Stimulated activated CD4-positive, alpha-beta T cell treated with anti-CD3 and anti-CD28 coated beads, TNF-alpha, amount 100 ng/mL, for 24 hours (primary cell): ENCODE results near the gene RBM47.
A peak's percentile ranks its signal among the peaks of the same experiment; 100 is the strongest.
"Not testable (repeated sequence)": the region's sequence is repeated elsewhere in the genome, so short reads cannot be mapped to it uniquely, and the experiment has no call there.

Experiments used
- DNase-seq, 3 experiments: peaks; one replicate each; pipeline ENCODE4 v3.0.0-alpha.2; 2020; ENCODE audit warnings: low read depth in 3 of 3

Gene RBM47

GRCh38 chr4:40531636-40532023 is 98.0 kb downstream of the RBM47 start:
- DNase-seq = no peak

GRCh38 chr4:40530961-40531635 is 98.6 kb downstream of the RBM47 start:
- DNase-seq = no peak

GRCh38 chr4:40526741-40527140 is 102.9 kb downstream of the RBM47 start:
- no peak for DNase-seq

GRCh38 chr4:40525752-40526598 is 103.7 kb downstream of the RBM47 start:
- no peak for DNase-seq

- DNase-seq = no peak
Measured at GRCh38 chr4:40524366-40525041, 105.2 kb downstream of the RBM47 start.

- DNase-seq = no peak
Measured at GRCh38 chr4:40523581-40523980, 106.1 kb downstream of the RBM47 start.

- DNase-seq = no peak
Measured at GRCh38 chr4:40521957-40522356, 107.7 kb downstream of the RBM47 start.

GRCh38 chr4:40520533-40520932 is 109.1 kb downstream of the RBM47 start:
- no peak for DNase-seq

GRCh38 chr4:40517081-40517480 is 112.6 kb downstream of the RBM47 start:
- not testable (repeated sequence) for DNase-seq

GRCh38 chr4:40516651-40517050 is 113.0 kb downstream of the RBM47 start:
- no peak for DNase-seq

GRCh38 chr4:40515398-40516293 is 114.0 kb downstream of the RBM47 start:
- peak in 1 of 3 experiments; percentile 4 for DNase-seq

- no peak for DNase-seq
Measured at GRCh38 chr4:40515037-40515397, 114.6 kb downstream of the RBM47 start.

GRCh38 chr4:40514497-40514951 is 115.1 kb downstream of the RBM47 start:
- no peak for DNase-seq

- no peak for DNase-seq
Measured at GRCh38 chr4:40511036-40511614, 118.5 kb downstream of the RBM47 start.

- DNase-seq = no peak
Measured at GRCh38 chr4:40507977-40508376, 121.7 kb downstream of the RBM47 start.

GRCh38 chr4:40506492-40506891 is 123.2 kb downstream of the RBM47 start:
- no peak for DNase-seq

- no peak for DNase-seq
Measured at GRCh38 chr4:40506066-40506465, 123.6 kb downstream of the RBM47 start.

GRCh38 chr4:40502934-40503333 is 126.7 kb downstream of the RBM47 start:
- DNase-seq = no peak

- no peak for DNase-seq
Measured at GRCh38 chr4:40502220-40502619, 127.4 kb downstream of the RBM47 start.

GRCh38 chr4:40500781-40501180 is 128.9 kb downstream of the RBM47 start:
- DNase-seq = no peak

- no peak for DNase-seq
Measured at GRCh38 chr4:40493160-40493559, 136.5 kb downstream of the RBM47 start.
